ENCODE data around the gene C2orf80. TPM values are rescaled to one million over a fixed set of nuclear protein-coding genes. Genes with fewer than 3 reads are reported as not detected.
"Not testable (repeated sequence)": the region's sequence is repeated elsewhere in the genome, so short reads cannot be mapped to it uniquely, and the experiment has no call there.

C2orf80 gene
- total RNA-seq, 1 donor from 2014 or later, result not detected

DNA sequence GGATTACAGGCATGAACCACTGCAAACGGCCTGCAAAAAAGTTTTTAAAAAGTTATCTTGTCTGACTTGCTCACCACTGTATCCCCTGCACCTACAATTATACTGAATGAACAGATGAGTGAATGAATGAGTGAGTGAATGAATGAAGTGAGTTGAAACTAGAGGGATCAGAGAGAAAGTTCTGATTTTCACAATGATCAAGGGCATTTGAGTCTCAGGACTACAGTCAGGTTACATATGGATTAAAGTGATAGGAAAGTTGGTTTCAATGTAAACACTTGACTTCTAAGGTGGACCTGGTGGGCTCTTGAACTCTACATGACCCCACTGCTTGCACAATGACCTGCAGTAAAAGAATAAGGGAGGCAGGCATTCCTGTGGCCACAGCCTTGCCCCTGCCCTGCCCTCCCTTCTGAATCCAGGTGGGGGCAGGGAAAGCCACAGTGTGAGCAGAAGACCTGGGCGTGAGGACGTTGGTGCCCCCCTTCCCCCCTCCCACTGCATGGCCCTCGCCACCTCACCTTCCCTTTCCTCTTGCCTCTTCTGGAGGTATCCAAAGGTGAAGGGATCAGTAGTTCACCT is 10.7 kb downstream of the C2orf80 start:
- peak; percentile 60 for DNase-seq (ENCODE audit: low read depth)

DNA sequence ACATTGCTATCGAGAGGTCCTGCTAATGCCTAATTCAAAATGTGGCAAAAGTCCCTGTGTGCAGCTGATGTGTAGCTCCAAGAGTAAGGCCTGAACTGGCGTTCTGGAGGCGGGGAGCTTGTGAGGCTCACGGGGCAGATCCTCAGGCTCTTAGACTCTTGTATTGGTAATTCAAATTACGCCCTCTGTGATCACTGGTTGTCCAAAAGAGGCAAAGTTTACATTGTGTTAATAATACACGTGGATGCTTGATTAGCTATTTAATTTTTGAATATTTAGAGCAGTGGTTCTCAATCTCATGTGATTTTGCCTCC is 14.0 kb downstream of the C2orf80 start:
- DNase-seq (ENCODE audit: low read depth), result no peak

DNA sequence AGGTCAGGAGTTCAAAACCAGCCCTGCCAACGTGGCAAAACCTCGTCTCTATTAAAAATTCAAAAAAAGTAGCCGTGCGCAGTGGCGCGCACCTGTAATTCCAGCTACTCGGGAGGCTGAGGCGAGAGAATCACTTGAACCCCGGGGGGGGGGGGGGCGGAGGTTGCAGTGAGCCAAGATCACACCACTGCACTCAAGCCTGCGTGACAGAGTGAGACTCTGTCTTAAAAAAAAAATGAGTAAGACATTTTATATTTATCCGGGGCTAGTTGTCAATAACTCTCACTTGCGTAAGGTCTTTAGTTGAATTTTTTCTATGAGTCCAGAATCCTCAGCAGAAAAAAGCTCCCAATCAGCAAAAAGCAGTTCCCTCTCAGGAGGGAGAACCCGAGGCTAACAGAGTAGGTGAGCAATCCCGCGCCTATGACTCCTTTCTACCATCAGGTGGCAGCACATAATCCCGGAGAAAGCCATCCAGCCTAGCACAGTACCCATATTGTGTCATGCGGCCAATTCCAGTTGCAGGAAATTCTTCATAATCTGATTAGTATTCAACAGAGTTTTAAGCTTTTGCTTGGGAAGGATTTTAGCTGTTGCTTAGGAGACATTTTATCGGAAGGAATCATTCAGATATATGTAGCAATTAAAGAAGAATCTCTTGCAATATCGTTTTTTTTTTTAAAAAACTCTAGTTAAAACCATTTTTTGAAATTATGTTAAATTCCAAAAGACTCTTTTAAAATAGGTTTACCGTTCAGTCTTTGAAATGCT is 14.6 kb downstream of the C2orf80 start:
- peak; percentile 76 for DNase-seq (ENCODE audit: low read depth)

DNA sequence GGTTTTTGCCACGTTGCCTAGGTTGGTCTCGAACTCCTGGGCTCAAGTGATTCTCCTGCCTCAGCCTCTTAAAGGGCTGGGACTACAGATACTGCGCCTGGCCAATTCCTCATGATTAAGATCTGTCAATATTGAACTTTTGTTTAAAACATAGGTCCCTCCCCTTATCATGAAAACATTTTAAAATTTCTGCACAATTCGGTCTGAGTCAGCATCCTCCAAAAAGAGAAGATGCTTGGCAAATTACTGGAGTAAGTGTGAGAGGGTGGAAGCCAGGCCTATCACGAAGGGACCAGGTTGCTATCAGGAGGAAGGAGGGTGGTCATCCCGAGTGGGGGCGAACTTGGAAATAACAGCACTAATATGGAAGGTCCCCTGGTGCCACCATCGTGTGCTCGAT is 15.7 kb downstream of the C2orf80 start:
- DNase-seq (ENCODE audit: low read depth), result no peak

DNA sequence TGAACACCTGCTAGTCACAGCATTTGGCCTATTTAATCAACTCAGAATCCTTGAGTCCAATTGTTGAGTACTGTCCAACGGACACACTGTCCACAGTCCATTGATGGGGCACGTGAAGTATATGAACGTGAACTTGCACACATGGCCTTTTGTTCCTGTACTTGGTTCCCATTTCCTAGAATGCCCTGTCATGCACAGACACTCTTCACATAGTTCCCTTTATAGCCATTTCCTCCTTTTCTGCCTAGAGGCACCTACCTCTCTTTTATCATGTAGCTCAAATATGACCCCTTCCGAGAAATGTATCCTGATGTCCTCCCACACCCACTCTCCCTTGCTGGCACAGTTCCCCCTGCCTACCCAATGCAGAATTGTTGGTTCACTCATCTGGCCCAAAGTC is 17.7 kb downstream of the C2orf80 start:
- no peak for DNase-seq (ENCODE audit: low read depth)

DNA sequence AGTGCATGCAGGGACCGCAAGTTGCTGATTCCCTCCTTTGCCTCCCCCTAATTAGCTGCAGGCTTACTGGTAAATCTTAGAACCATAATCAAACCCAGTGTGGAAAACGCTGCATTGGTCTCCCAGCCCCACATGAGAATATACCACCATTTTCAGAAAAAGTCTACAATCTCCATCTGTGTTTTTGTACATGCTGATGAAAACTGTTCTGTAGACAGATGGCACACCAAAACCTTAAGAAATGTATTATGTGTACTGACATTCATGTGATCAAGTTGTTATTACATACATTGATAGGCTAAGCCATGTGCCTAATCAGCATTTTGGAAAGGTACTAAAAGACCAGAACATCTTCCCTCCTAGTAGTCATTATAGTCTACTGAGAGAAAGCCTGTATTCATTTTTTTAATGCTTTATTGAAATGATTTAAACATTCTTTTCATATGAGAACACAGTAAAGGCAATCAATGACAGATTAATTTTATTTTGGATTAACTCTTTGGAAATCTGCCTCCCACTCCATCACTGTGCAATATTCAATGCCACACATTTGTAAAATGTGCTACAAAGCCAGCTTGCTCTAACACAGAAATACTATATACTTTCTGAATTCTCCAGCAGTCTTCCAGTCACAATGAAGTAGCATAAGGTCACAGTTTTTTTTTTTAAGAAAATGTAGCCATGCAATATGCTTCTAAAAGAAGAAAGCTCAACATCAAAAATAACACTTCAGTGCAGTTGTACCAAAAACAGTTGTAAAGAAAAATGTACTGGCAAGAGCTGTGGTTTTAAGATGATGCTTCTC is 24.7 kb downstream of the C2orf80 start:
- no peak for DNase-seq (ENCODE audit: low read depth)

DNA sequence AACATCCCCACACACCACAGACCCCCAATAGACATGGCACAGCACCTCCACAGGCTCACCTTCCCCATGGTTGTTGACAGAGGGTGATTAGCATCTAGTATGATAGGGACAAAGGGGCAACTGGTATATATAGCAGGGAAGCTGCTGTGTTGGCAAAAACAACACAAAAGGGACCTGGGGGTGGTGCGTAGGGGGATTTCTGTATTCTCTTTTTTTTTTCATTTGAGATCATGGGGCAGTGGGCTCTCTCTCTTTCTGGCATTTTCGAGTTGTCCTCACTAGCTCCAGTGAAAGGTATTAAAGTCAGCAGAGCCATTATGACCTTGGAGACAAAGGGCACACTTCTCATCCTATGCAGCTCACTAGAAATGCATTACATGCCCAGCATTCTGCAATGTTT is 26.3 kb downstream of the C2orf80 start, which contains the start of gene CRYGA:
CRYGA (minus strand) TSS at position 101 of the 400 bp plus-strand sequence; CDS start at position 68, 33 bp downstream.
- no peak for DNase-seq (ENCODE audit: low read depth)

DNA sequence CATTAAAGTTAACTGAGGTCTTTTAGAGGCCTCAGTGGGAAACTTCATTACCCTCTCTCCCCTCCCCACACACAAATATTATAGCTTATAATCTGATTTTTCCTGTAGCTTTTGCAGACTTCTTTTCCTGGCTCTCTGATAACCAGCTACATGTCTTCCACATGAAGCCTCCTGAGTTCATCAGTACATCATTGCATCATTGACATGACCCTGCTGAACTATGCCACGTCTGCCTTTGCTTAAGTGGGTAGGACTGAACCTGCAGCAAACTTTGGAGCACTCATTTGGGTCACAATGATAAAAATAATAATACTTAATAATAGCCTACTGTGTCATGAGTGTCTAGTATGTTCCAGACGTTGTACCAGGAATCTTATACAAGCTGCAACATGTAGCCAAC is 33.4 kb downstream of the C2orf80 start:
- no peak for DNase-seq (ENCODE audit: low read depth)

DNA sequence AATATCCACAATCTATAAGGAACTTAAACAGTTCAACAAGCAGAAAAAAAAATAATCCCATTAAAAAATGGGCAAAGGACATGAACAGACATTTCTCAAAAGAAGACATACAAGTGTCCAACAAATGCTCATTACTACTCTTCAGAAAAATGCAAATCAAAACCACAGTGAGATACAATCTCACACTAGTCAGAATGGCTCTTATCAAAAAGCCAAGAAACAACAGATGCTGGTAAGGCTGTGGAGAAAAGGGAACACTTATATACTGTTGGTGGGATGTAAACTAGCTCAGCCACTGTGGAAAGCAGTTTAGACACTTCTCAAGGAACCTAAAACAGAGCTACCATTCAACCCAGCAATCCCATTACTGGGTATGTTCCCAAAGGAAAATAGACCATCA is 36.7 kb downstream of the C2orf80 start:
- no peak for DNase-seq (ENCODE audit: low read depth)

DNA sequence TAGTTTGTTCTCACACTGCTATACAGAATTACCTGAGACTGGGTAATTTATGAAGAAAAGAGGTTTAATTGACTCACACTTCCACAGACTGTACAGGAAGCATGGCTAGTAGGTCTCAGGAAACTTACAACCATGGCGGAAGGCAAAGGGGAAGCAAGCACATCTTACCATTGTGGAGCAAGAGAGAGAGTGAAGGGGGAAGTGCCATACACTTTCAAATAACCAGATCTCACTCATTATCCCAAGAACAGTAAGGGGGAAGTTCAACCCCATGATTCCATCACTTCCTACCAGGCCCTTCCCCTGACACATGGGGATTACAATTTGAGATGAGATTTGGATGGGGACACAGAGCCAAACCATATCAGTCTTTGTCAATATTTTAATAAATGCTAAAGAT is 38.9 kb downstream of the C2orf80 start:
- no peak for DNase-seq (ENCODE audit: low read depth)

DNA sequence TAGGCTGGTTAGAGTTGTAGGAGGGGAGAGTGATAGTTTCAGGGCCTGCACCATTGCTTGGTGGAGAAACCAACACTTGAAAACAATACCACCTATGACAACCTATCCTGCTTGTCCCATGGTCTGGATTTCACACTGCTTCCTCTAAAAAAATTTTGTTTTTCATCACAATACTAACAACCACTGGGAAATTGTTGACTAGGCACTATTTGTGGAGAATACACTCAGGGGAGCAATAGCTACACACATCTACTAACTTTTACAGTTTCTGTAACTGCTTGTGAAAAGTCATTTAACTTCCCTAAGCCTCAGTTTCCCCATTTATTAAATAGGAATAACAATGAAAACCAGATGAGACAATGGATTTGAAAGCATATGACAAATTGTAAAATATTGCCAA is 39.7 kb downstream of the C2orf80 start:
- DNase-seq (ENCODE audit: low read depth), result no peak

DNA sequence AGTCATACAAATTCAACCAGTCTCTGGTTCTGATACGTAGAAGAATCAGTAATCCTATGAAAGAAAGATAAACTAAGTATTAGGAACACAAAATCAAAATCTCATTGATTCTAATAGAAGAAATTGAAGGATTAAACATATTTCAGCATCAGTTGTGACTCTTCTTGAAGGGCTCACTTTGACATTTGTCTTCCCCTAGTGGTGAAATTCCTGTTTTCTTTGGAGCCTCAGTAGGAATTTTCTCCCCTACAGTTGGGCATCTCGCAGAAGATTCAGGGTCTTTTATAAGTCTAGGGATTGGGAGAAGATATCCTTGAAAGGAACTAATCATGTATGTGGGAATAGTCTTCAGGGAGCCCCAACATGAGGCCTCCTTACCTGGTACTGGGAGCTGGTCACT is 41.0 kb downstream of the C2orf80 start:
- DNase-seq (ENCODE audit: low read depth), result no peak

DNA sequence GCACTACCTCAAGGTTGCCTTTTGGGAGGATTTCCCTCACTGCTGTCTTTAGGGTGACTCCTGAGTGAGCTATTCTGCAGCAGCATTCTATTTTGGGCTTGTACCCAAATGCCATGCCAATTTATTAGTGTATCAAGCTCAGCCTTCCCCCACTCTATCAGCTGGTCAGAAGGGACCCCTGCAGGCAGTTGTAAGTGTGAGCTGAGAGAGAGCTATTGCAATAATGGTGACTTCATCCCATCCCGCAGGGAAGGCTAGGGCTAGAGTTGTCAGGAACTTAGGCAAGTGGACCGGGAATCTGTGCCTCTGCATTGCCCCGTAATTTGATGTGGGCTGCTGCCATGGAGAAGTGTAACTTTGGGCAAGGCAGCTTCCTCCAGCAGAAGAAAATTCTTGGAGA is 42.1 kb downstream of the C2orf80 start:
- no peak for DNase-seq (ENCODE audit: low read depth)

DNA sequence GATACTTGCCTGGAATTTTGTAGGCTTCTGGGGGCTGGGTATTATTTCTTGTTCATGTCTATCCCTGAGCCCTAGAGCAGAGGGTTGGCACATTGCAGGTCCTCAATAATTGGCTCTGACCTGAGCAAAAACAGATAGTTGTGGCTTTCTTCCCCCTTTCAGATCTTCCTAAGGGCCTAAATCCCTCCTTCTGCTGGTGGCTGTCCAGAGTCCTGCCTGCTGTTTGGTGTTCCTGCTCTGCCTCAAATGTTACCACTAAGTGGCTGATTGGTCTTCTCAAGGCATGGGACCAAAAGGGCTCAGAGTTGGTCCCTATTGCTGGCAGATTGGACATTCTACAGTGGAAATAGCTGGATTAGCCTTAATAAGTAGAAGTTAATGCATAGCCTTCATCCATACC is 42.8 kb downstream of the C2orf80 start:
- DNase-seq (ENCODE audit: low read depth), result no peak

DNA sequence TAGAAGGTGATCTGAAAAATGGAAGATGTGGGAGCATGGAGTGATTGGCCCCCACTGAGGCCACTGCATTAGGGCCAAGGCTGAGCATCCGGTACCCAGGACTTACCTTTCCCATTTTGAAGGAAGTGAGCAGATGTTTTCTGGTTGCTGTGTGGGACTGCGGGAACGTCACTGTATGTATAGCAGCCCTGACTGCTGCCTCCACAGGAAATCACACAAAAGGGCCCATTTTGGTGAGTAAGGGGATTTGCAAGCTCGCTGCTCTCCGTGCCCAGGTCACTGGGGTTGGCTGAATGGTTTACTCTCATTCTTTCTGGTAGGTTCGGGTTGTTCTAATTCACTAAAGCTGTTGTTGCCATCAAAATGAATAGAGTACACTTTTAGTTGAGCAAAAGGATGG is 43.8 kb downstream of the C2orf80 start, which contains the start of gene CRYGB:
CRYGB (minus strand) TSS at position 153 of the 400 bp plus-strand sequence; CDS start at position 115, 38 bp downstream.
- DNase-seq (ENCODE audit: low read depth), result no peak

DNA sequence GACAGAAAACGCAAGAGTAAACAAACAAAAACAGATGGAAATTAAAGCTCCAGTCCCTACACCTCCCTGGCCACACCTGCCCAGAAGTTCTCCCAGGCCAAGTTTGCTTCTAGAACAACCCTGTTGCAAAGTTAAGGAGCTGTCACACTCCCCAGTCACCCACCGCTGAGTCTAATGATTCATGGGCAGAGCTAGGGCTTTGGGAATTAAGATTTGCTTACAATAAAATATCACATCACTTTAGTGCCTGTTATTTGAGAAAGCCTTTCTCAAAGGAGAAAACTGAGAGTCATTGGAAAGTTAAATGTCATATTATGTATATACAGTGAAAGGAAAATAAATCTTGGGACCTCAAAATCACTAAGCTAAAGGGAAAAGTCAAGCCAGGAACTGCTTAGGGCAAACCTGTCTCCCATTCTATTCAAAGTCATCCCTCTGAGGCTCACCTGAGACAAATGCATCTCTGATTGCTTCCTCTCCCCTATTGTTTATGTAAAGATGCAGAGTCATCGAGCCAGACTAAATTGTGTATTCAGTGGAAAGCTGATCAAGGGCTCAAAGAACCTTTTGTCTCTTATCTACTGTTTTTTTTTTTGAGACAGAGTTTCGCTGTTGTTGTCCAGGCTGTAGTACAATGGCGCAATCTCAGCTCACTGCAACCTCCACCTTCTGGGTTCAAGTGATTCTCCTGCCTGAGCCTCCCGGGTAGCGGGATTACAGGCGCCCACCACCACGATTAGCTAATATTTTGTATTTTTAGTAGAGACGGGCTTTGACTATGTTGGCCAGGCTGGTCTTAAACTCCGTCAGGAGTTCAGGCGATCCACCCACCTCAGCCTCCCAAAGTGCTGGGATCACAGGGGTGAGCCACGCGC is 46.7 kb downstream of the C2orf80 start:
- no peak for DNase-seq (ENCODE audit: low read depth)

DNA sequence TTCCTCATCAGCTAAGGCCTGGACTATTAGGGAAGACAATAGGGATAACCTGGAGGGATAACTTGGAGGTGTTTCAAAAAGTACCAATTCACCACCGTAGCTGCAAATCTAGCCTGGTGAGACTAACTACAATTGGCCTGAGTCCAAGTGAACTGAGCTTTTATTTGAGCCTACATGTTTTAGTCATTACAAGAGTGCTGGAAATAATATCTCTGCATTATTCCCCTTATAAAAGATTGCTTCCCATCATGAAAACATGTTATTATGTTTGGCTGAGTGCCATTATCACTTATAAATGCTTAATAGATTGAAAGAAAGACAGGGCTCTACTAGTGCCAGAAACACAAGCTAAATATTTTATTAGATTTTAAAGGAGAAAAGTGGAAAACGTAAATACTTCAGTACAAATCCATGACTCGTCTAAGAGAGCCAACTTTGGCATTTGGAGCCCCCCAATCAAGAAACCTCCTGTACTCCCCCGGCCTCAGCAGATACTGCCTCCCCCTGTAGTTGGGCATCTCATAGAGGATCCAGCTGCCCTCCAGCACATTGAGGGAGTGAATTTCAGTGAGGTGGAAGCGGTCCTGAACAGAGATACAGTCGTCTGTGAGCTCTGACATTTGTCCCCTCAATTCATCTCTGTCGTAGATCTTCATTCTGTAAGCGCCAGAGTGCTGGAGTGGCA is 47.4 kb downstream of the C2orf80 start:
- peak; percentile 33 for DNase-seq (ENCODE audit: low read depth)

DNA sequence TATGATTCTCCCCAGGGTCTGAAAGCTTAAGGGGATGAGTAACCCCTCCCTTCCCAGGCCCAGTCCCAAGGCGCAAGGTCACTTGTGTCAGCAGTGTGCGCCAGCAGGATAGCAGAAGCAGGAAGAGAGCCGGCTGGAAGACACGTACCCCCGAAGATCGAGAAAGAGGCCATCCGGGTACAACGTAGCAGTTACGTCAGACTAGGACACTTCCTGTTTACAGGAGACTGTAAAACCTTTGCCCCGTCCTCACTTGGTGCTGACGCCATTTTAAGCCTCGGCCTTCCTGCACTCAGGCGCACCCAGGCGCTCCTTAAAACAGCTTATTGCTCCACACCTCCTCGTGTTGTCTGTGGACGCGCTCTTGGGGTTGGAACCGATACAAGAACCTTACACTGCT is 50.4 kb downstream of the C2orf80 start:
- DNase-seq (ENCODE audit: low read depth), result no peak

DNA sequence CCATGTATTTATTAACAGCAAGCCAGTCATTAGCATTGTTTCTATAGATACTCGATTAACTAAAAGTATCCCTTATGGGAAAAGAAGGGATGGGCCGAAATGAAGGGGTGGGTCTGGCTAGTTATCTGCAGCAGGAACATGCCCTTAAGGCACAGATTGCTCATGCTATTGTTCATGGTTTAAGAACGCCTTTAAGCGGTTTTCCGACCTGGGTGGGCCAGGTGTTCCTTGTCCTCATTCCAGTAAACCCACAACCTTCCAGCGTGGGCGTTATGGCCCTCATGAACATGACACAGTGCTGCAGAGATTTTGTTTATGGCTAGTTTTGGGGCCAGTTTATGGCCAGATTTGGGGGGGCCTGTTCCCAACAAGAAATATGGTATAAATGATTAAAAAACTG is 51.5 kb downstream of the C2orf80 start:
- not testable (repeated sequence) for DNase-seq (ENCODE audit: low read depth)

DNA sequence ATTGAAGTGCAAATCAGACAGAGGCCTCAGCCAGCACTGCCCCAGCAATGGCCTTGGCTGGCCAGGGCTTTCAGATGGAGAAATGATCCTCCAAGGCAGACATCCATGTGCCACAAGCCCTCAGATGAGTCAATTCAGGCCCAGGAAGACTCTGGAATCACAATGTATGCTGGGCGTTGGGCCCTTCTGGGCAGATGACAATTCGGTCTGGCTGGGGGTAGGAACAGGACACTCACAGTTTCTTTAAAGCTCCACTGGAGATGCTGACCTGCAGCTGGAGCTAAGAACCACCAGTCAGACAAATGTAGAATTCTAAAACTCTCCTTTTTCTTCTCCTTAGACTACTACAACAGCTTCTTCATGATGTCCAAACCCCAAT is 53.1 kb downstream of the C2orf80 start:
- no peak for DNase-seq (ENCODE audit: low read depth)
